ENCODE measurements around the gene RYK.
"Not testable (repeated sequence)": the region's sequence is repeated elsewhere in the genome, so short reads cannot be mapped to it uniquely, and the experiment has no call there.

The RYK gene

GRCh38 chr3:134235577-134236076 lies 15.0 kb downstream of the RYK start:
- Histone ChIP-seq H3K27ac (no peak overlapping the region), H4K20me1 (peaks cover 3 to 99% (median 28%) of the 10 kb centered on the region in 11 experiments; a peak in 17 of 22 replicates), H3K36me3 (no peaks in the 10 kb centered on the region), H3K27me3 (no peaks in the 10 kb centered on the region), H3K9ac (no peak overlapping the region), H3K9me3 (replicated peaks in 1 of 11) (no peaks in the 10 kb centered on the region), H3K4me2 (peak overlapping the region in 2 of 11 experiments; percentile 56 to 76; a peak in 4 of 22 replicates), H3K4me3 (no peak overlapping the region), H3K4me1 (peaks cover 10 to 83% (median 13%) of the 10 kb centered on the region in 10 experiments; a peak in 18 of 20 replicates)
- no peak for TF ChIP-seq Cebpa-rat (IDR thresholded peaks at IDR 0.05)

DNA sequence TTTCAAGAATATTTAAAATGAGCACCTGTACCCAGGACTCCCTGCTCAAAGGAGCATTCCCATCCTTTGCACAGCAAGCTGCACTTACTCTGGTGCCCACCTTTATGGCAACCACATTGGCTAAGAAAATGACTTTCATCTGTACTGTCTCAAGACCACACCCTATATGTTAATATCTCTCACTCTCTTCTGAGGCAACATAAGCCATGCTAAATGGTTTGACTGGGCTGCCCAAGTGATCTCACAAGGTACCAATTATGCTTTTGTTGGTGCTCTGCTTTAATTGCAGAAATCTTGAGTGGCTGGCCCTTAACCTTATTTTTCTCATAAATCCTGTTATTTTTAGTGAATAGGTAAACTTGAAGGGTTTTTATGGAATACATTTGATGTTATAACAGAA lies 17.7 kb downstream of the RYK start:
- Histone ChIP-seq H3K4me3 (no peak overlapping the region), H3K4me1 (peaks cover 0 to 56% (median 5%) of the 10 kb centered on the region in 10 experiments; a peak in 10 of 20 replicates), H3K27me3 (no peaks in the 10 kb centered on the region), H3K27ac (no peak overlapping the region), H3K9ac (no peak overlapping the region), H4K20me1 (peaks cover 3 to 99% (median 17%) of the 10 kb centered on the region in 11 experiments; a peak in 13 of 22 replicates), H3K4me2 (peak overlapping the region in 2 of 11 experiments; percentile 31 to 63; a peak in 2 of 22 replicates), H3K36me3 (peaks cover 0 to 1% (median 0%) of the 10 kb centered on the region in 11 experiments; a peak in 2 of 22 replicates), H3K9me3 (replicated peaks in 1 of 11) (no peaks in the 10 kb centered on the region)
- TF ChIP-seq Cebpa-rat (IDR thresholded peaks at IDR 0.05) = no peak

DNA sequence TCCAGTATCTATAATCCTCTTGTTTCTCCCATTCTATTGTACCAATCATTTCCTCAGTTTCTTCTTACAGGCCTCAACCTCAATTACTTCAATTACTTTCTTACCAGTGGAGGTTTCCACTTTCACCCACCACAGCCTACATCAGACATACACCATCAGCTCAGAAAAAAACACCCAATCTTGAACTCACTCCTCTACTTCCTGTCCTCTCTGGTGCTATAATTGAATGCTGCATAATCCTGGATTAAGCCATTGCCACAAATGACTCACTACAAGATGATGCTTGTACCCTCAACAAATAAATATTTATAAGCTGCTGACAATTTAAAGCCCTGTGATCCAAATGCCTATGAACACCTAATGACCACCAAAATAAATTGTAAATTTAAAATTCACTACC lies 18.5 kb downstream of the RYK start:
- Histone ChIP-seq H3K4me1 (peaks cover 0 to 48% (median 5%) of the 10 kb centered on the region in 10 experiments; a peak in 10 of 20 replicates), H3K4me2 (peak overlapping the region in 4 of 11 experiments; percentile 31 to 63 (median 36); a peak in 8 of 22 replicates), H3K9ac (no peak overlapping the region), H4K20me1 (peaks cover 3 to 99% (median 17%) of the 10 kb centered on the region in 11 experiments; a peak in 13 of 22 replicates), H3K36me3 (peaks cover 0 to 5% (median 0%) of the 10 kb centered on the region in 11 experiments; a peak in 2 of 22 replicates), H3K27me3 (no peaks in the 10 kb centered on the region), H3K27ac (no peak overlapping the region), H3K9me3 (replicated peaks in 1 of 11) (no peaks in the 10 kb centered on the region), H3K4me3 (no peak overlapping the region)
- no peak for TF ChIP-seq Cebpa-rat (IDR thresholded peaks at IDR 0.05)

GRCh38 chr3:134231131-134231530 lies 19.5 kb downstream of the RYK start:
- H3K4me3 ChIP-seq = no peak overlapping the region
- H3K27me3 ChIP-seq = no peaks in the 10 kb centered on the region
- H3K4me1 ChIP-seq = peaks cover 0 to 38% (median 4%) of the 10 kb centered on the region in 10 experiments; a peak in 10 of 20 replicates
- peaks cover 0 to 5% (median 0%) of the 10 kb centered on the region in 11 experiments; a peak in 2 of 22 replicates for H3K36me3 ChIP-seq
- peak overlapping the region in 3 of 11 experiments; percentile 31 to 63 (median 34); a peak in 4 of 22 replicates for H3K4me2 ChIP-seq
- H3K27ac ChIP-seq = no peak overlapping the region
- H3K9ac ChIP-seq = no peak overlapping the region
- no peaks in the 10 kb centered on the region for H3K9me3 ChIP-seq (replicated peaks in 1 of 11)
- peaks cover 3 to 99% (median 17%) of the 10 kb centered on the region in 11 experiments; a peak in 13 of 22 replicates for H4K20me1 ChIP-seq
- TF ChIP-seq Cebpa-rat (IDR thresholded peaks at IDR 0.05) = no peak

- Histone ChIP-seq H3K4me3 (no peak overlapping the region), H4K20me1 (peaks cover 7 to 100% (median 24%) of the 10 kb centered on the region in 11 experiments; a peak in 19 of 22 replicates), H3K4me2 (no peak overlapping the region)
These were observed 21.6 kb downstream of the RYK start for GRCh38 chr3:134229038-134229437.

DNA sequence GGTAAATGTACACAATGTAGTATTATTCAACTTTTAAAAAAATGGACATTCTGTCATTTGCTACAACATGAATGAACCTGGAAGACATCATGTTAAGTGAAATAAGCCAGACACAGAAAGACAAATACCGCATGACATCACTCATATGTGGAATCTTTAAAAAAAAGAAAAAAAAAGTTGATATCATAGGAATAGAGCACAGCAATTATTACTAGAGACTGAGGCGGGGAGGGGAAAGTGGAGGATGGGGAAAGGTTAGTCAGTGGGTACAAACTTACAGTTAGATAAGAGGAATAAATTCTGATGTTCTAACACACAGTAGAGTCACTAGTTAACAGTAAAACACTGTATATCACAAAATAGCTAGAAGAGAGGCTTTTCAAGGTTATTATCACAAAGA lies 22.2 kb downstream of the RYK start:
- Histone ChIP-seq H3K27ac (no peak overlapping the region), H3K4me2 (no peak overlapping the region), H3K9ac (no peak overlapping the region), H3K9me3 (replicated peaks in 1 of 11) (no peaks in the 10 kb centered on the region), H3K4me1 (peaks cover 0 to 22% (median 5%) of the 10 kb centered on the region in 10 experiments; a peak in 13 of 20 replicates), H4K20me1 (peaks cover 11 to 100% (median 27%) of the 10 kb centered on the region in 11 experiments; a peak in 19 of 22 replicates), H3K4me3 (no peak overlapping the region), H3K36me3 (peaks cover 0 to 5% (median 0%) of the 10 kb centered on the region in 11 experiments; a peak in 2 of 22 replicates), H3K27me3 (no peaks in the 10 kb centered on the region)
- no peak for TF ChIP-seq Cebpa-rat (IDR thresholded peaks at IDR 0.05)

More at GRCh38 chr3:134229038-134229437, 21.6 kb downstream of the RYK start:
- Histone ChIP-seq H3K9me3 (replicated peaks in 1 of 11) (no peaks in the 10 kb centered on the region), H3K27ac (no peak overlapping the region), H3K9ac (no peak overlapping the region), H3K4me1 (peaks cover 0 to 24% (median 4%) of the 10 kb centered on the region in 10 experiments; a peak in 13 of 20 replicates), H3K36me3 (peaks cover 0 to 5% (median 0%) of the 10 kb centered on the region in 11 experiments; a peak in 2 of 22 replicates), H3K27me3 (no peaks in the 10 kb centered on the region)
- no peak for TF ChIP-seq Cebpa-rat (IDR thresholded peaks at IDR 0.05)

GRCh38 chr3:134228035-134228434 lies 22.6 kb downstream of the RYK start:
- Histone ChIP-seq H3K36me3 (peaks cover 0 to 6% (median 0%) of the 10 kb centered on the region in 11 experiments; a peak in 3 of 22 replicates), H3K27me3 (no peaks in the 10 kb centered on the region), H3K4me1 (peaks cover 0 to 21% (median 5%) of the 10 kb centered on the region in 10 experiments; a peak in 13 of 20 replicates), H3K9me3 (replicated peaks in 1 of 11) (no peaks in the 10 kb centered on the region), H3K27ac (no peak overlapping the region), H4K20me1 (peaks cover 11 to 100% (median 28%) of the 10 kb centered on the region in 11 experiments; a peak in 19 of 22 replicates), H3K4me2 (no peak overlapping the region; a peak in 1 of 22 replicates), H3K4me3 (no peak overlapping the region), H3K9ac (no peak overlapping the region)
- no peak for TF ChIP-seq Cebpa-rat (IDR thresholded peaks at IDR 0.05)

DNA sequence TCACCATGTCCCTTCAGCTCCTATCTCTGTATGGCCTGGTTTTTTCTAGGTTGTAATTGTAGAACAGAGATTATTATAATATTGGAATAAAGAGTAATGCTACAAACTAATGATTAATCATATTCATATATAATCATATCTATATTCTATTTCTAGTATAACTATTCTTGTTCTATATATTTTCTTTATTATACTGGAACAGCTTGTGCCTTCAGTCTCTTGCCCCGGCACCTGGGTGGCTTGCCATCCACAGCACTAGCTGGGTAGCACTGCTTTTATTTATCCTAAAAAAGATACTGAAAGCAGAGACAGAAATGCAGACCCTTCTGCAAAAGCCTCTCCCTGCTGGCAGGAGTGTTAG lies 25.9 kb downstream of the RYK start:
- H3K9ac ChIP-seq; H3K27me3 ChIP-seq; H3K4me3 ChIP-seq; H3K27ac ChIP-seq; H3K4me1 ChIP-seq; H3K9me3 ChIP-seq (replicated peaks in 1 of 11); H3K4me2 ChIP-seq: not testable (repeated sequence)
- H3K36me3 ChIP-seq = peaks cover 0 to 39% (median 0%) of the 10 kb centered on the region in 11 experiments; a peak in 6 of 22 replicates
- H4K20me1 ChIP-seq = peaks cover 8 to 100% (median 21%) of the 10 kb centered on the region in 11 experiments; a peak in 19 of 22 replicates

DNA sequence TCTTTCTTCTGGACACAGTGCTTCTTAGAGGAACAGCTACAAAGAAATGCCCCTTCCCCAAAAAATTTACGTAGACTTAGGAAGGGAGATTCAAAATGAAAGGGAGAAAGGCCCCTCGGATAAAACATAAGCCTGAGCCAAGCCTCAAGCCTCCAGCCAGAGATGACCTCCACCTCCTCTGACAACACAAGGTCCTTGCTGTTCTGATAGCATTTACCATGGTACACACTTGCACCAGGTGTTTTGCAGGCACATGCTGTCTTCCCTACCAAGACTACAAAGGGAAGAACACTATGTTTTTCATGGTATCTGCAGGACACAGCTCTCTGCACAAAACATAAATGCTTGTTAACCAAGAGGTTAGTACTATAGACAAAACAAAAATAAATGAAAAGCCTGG lies 27.8 kb downstream of the RYK start:
- H3K27me3 ChIP-seq = no peaks in the 10 kb centered on the region
- H3K27ac ChIP-seq = no peak overlapping the region
- H3K9me3 ChIP-seq (replicated peaks in 1 of 11) = no peaks in the 10 kb centered on the region
- H3K9ac ChIP-seq = no peak overlapping the region
- H3K4me2 ChIP-seq = no peak overlapping the region
- no peak overlapping the region for H3K4me3 ChIP-seq
- no peak for TF ChIP-seq Cebpa-rat (IDR thresholded peaks at IDR 0.05)
- H4K20me1 ChIP-seq = peaks cover 8 to 100% (median 22%) of the 10 kb centered on the region in 11 experiments; a peak in 19 of 22 replicates
- H3K36me3 ChIP-seq = peaks cover 0 to 56% (median 0%) of the 10 kb centered on the region in 11 experiments; a peak in 6 of 22 replicates
- H3K4me1 ChIP-seq = peaks cover 0 to 6% (median 0%) of the 10 kb centered on the region in 10 experiments; a peak in 5 of 20 replicates

All from BLaER1 treated with 17β-estradiol and CSF1 and Interleukin-3, amounts not matched to agents 10 nM and 100 nM (cell line).